HG03039 (cell line): Measurements from ENCODE around the gene ACOXL.
A peak's percentile ranks its signal among the peaks of the same experiment; 100 is the strongest.

ENCODE experiments used
- ATAC-seq: cut with Tn5 transposase; IDR thresholded peaks from one replicate; pipeline ENCODE4 v1.9.1; 2021; ENCODE audit warnings: mild to moderate bottlenecking, moderate library complexity; ENCODE audit not compliant: unreplicated experiment

Gene ACOXL

GRCh38 chr2:110718382-110718781, 14.0 kb upstream of the ACOXL start:
- no peak for ATAC-seq

- no peak for ATAC-seq
Observed at GRCh38 chr2:110718990-110719389, 13.4 kb upstream of the ACOXL start.

- no peak for ATAC-seq
Observed at GRCh38 chr2:110720547-110720946, 11.8 kb upstream of the ACOXL start.

- ATAC-seq = no peak
Observed at GRCh38 chr2:110724820-110725219, 7.6 kb upstream of the ACOXL start.

- no peak for ATAC-seq
Observed at GRCh38 chr2:110725370-110725769, 7.0 kb upstream of the ACOXL start.

GRCh38 chr2:110725859-110726258, 6.5 kb upstream of the ACOXL start:
- ATAC-seq = no peak

- ATAC-seq = no peak
Observed at GRCh38 chr2:110726285-110726684, 6.1 kb upstream of the ACOXL start.

GRCh38 chr2:110727923-110728322, 4.5 kb upstream of the ACOXL start:
- ATAC-seq = no peak

GRCh38 chr2:110729106-110729505, 3.3 kb upstream of the ACOXL start:
- no peak for ATAC-seq

- ATAC-seq = no peak
Observed at GRCh38 chr2:110731064-110731463, 1.3 kb upstream of the ACOXL start.

- no peak for ATAC-seq
Observed at GRCh38 chr2:110735366-110735765, 3.0 kb downstream of the ACOXL start.

GRCh38 chr2:110737783-110738182, 5.4 kb downstream of the ACOXL start:
- no peak for ATAC-seq

- no peak for ATAC-seq
Observed at GRCh38 chr2:110740747-110741349, 8.5 kb downstream of the ACOXL start.

- ATAC-seq = no peak
Observed at GRCh38 chr2:110741491-110741980, 9.2 kb downstream of the ACOXL start.

GRCh38 chr2:110742412-110742811, 10.0 kb downstream of the ACOXL start:
- ATAC-seq = no peak

GRCh38 chr2:110743600-110743999, 11.2 kb downstream of the ACOXL start:
- ATAC-seq = no peak

- no peak for ATAC-seq
Observed at GRCh38 chr2:110744429-110744828, 12.1 kb downstream of the ACOXL start.

- ATAC-seq = no peak
Observed at GRCh38 chr2:110745048-110745447, 12.7 kb downstream of the ACOXL start.

- no peak for ATAC-seq
Observed at GRCh38 chr2:110746586-110747521, 14.5 kb downstream of the ACOXL start.

- ATAC-seq = no peak
Observed at GRCh38 chr2:110747522-110748488, 15.4 kb downstream of the ACOXL start.

- ATAC-seq = peak; percentile 95
Observed at GRCh38 chr2:110748489-110748867, 16.1 kb downstream of the ACOXL start.
